ENCODE results near the gene CASZ1. TPM values are rescaled to one million over a fixed set of nuclear protein-coding genes. Genes with fewer than 3 reads are reported as not detected.

The CASZ1 gene
- total RNA-seq, 2 experiments from 2014 or later: 1.7 to 2.0 TPM

DNA sequence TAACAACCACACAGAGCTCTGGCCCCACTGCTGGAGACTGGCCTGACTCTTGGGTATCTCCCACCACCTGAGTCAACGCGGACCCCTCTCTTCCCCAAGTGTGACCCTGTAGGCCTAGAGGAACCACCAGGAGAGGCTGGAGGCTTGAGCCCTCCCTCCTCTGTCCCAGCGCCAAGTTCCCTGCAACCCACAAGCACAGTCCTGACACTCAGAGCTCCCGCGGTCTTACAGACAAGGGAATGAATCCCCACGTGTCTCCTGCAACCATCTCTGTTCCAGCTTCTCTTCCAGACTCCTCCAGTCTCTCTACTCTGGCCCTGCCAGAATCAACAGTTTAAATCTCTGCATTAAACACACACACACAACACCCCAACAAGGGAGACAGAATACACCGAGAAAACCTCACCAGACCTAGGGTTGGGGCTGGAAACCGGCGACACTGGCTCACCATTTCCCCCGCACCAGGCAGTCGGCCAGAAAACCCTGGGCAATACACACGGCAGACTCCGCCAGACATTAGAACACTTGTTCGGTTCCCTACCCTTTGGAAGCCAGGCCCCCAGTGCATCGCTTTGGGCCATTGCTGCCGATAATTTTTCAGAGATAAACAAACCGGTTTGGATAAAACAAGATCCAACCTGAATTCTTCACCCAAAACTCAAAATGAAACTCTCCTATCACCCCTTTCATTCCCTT is 21.7 kb downstream of the CASZ1 start:
- intact Hi-C loops (cut with micrococcal nuclease): no loop called here
- Mint-ChIP-seq H3K36me3 (ENCODE audit: low read depth) (no peaks in the 10 kb centered on the region), H3K9me3 (no peaks in the 10 kb centered on the region), H3K4me1 (ENCODE audit: low read depth) (no peaks in the 10 kb centered on the region), H3K4me3 (no peak overlapping the region), H3K27me3 (ENCODE audit: low read depth) (no peaks in the 10 kb centered on the region), H3K27ac (no peak overlapping the region)
- CTCF ChIA-PET: no interaction called here
- DNase-seq: no peak

GRCh38 chr1:10773851-10774614 is 22.4 kb downstream of the CASZ1 start:
- Mint-ChIP-seq H3K27ac (no peak overlapping the region), H3K4me1 (ENCODE audit: low read depth) (no peaks in the 10 kb centered on the region), H3K9me3 (no peaks in the 10 kb centered on the region), H3K4me3 (no peak overlapping the region), H3K27me3 (ENCODE audit: low read depth) (no peaks in the 10 kb centered on the region), H3K36me3 (ENCODE audit: low read depth) (no peaks in the 10 kb centered on the region)
- no peak for DNase-seq
- intact Hi-C loops (cut with micrococcal nuclease): no loop called here
- CTCF ChIA-PET: no interaction called here

GRCh38 chr1:10773376-10773775 is 23.1 kb downstream of the CASZ1 start:
- Mint-ChIP-seq H3K27ac (no peak overlapping the region), H3K9me3 (no peaks in the 10 kb centered on the region), H3K36me3 (ENCODE audit: low read depth) (no peaks in the 10 kb centered on the region), H3K4me3 (no peak overlapping the region), H3K4me1 (ENCODE audit: low read depth) (no peaks in the 10 kb centered on the region), H3K27me3 (ENCODE audit: low read depth) (no peaks in the 10 kb centered on the region)
- intact Hi-C loops (cut with micrococcal nuclease): no loop called here
- DNase-seq: no peak
- CTCF ChIA-PET: no interaction called here

DNA sequence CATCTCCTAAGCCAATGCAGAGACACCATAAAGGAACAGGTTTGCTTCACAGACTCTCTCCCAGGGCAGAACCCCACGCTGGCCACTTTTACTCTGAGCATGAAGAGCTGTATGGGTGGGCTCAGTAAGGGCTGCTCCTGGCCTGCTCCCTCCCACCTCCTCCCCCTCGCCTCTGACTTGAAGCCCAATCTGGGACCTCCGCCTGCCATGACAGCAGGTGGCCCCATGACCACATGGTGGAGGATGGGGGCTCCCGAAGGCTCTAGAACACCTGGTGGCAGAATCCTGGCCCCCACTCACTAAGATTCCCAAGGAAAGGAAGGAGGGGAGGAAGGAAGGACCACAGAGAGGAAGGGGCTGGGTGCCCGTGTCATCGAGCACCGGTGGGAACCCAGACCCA is 23.7 kb downstream of the CASZ1 start:
- Mint-ChIP-seq H3K27ac (no peak overlapping the region), H3K9me3 (no peaks in the 10 kb centered on the region), H3K4me1 (ENCODE audit: low read depth) (no peaks in the 10 kb centered on the region), H3K27me3 (ENCODE audit: low read depth) (no peaks in the 10 kb centered on the region), H3K36me3 (ENCODE audit: low read depth) (no peaks in the 10 kb centered on the region), H3K4me3 (no peak overlapping the region)
- intact Hi-C loops (cut with micrococcal nuclease): no loop called here
- CTCF ChIA-PET: no interaction called here
- DNase-seq: no peak

DNA sequence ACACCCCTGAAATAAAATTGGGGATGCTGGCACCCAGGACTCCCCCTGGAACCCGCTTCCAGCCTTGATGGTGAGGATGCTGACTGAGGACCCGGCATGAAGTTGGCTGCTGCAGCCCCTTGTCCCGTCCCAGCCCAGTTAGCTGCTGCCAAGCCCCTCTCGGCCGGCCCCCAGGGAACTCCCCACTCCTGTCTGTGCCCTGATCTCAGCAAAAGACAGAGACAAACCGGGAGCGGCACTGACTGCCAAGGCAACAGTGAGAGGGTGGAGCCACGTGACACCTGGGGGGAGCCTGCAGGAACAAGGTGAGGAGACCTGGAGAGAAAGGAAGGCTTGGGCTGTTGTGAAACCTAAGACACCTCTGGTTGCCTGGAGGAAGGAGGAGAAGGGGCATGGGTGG is 24.7 kb downstream of the CASZ1 start:
- Mint-ChIP-seq H3K36me3 (ENCODE audit: low read depth) (no peaks in the 10 kb centered on the region), H3K4me1 (ENCODE audit: low read depth) (no peaks in the 10 kb centered on the region), H3K27me3 (ENCODE audit: low read depth) (no peaks in the 10 kb centered on the region), H3K27ac (no peak overlapping the region), H3K4me3 (no peak overlapping the region), H3K9me3 (no peaks in the 10 kb centered on the region)
- DNase-seq: no peak
- CTCF ChIA-PET: no interaction called here
- intact Hi-C loops (cut with micrococcal nuclease): no loop called here

DNA sequence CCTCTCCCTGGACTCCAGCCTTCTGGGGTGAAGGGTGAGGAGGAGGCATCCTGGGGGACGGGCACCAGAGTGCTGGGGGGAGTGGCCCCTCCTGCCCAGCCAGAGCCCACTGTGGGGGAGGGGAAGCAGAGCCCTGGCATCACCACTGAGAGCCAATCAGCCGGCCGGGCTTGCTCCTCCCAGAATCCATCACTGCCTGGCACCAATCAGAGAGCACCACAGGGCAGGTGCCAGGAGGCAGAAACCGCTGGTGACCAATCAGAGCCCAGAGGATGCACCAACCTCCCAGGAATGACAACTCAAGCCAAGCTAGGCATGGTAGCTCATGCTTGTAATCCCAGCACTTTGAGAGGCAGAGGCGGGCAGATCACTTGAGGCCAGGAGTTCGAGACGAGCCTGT is 27.9 kb downstream of the CASZ1 start:
- CTCF ChIA-PET: no interaction called here
- H3K36me3 Mint-ChIP-seq (ENCODE audit: low read depth): no peaks in the 10 kb centered on the region
- no peaks in the 10 kb centered on the region for H3K27me3 Mint-ChIP-seq (ENCODE audit: low read depth)
- no peaks in the 10 kb centered on the region for H3K4me1 Mint-ChIP-seq (ENCODE audit: low read depth)
- H3K27ac Mint-ChIP-seq: no peak overlapping the region
- intact Hi-C loops (cut with micrococcal nuclease): no loop called here
- no peak for DNase-seq
- no peaks in the 10 kb centered on the region for H3K9me3 Mint-ChIP-seq
- no peak overlapping the region for H3K4me3 Mint-ChIP-seq

DNA sequence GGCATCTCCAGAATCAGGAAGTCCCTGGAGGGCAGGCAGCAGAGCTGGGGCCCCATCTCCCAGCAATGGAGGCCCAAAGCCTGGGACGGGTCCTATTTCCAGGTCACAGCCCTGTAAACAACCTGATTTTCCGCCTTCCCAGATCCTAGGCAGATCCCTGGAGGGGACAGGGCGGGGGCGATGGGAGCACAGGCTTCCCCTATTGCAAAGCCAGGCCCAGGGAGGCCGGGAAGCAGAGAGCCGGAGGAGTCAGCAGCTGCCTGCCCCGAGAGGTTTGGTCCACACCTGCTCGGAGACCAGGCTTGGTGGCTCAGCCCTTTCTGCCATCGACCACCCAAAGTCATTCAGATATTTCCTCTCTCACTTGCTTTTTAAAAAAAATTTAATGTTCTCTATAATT is 29.2 kb downstream of the CASZ1 start:
- H3K4me1 Mint-ChIP-seq (ENCODE audit: low read depth): no peaks in the 10 kb centered on the region
- CTCF ChIA-PET: no interaction called here
- H3K9me3 Mint-ChIP-seq: no peaks in the 10 kb centered on the region
- intact Hi-C loops (cut with micrococcal nuclease): no loop called here
- H3K36me3 Mint-ChIP-seq (ENCODE audit: low read depth): no peaks in the 10 kb centered on the region
- no peak overlapping the region for H3K27ac Mint-ChIP-seq
- no peak for DNase-seq
- H3K4me3 Mint-ChIP-seq: no peak overlapping the region
- H3K27me3 Mint-ChIP-seq (ENCODE audit: low read depth): no peaks in the 10 kb centered on the region

DNA sequence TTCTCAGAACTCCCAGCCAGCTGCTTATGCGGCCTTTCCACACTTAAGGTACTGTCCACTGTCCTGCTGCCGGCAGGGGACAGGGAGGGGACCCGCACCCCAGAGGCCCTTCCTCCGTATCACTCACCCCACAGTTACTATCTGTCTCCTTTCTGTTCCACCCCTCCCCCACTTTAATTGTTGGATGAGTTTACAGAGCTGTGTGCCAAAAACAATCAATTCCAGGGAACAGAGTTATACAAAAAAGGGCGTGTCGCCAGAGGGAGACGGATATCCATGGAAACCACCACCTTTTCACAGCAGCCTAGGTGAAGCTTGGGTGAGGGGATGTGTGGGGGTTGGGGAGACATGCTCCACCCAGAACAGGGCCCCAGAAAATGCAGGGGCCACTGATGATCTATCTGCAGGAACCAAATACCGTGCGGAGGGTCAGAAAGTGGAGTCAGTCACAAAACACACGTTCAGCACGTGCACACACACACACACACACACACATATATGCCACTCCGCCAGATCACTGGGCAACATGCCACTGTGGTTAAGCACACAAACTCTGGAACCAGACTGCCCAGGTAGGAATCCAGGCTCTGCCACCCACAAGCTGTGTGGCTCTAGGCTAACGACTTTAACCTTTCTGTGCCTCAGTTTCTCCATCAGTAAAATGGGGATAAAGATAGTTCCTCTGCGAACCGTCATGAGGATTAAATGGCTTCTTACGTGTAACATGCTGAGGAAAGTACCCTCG is 30.5 kb downstream of the CASZ1 start:
- no peak for DNase-seq
- H3K27me3 Mint-ChIP-seq (ENCODE audit: low read depth): no peaks in the 10 kb centered on the region
- no peak overlapping the region for H3K4me3 Mint-ChIP-seq
- no peaks in the 10 kb centered on the region for H3K4me1 Mint-ChIP-seq (ENCODE audit: low read depth)
- intact Hi-C loops (cut with micrococcal nuclease): no loop called here
- CTCF ChIA-PET: no interaction called here
- no peaks in the 10 kb centered on the region for H3K36me3 Mint-ChIP-seq (ENCODE audit: low read depth)
- no peak overlapping the region for H3K27ac Mint-ChIP-seq
- no peaks in the 10 kb centered on the region for H3K9me3 Mint-ChIP-seq

GRCh38 chr1:10765304-10765703 is 31.1 kb downstream of the CASZ1 start:
- DNase-seq: no peak
- Mint-ChIP-seq H3K4me3 (no peak overlapping the region), H3K36me3 (ENCODE audit: low read depth) (no peaks in the 10 kb centered on the region), H3K27ac (no peak overlapping the region), H3K9me3 (no peaks in the 10 kb centered on the region), H3K4me1 (ENCODE audit: low read depth) (no peaks in the 10 kb centered on the region), H3K27me3 (ENCODE audit: low read depth) (no peaks in the 10 kb centered on the region)
- CTCF ChIA-PET: no interaction called here
- intact Hi-C loops (cut with micrococcal nuclease): no loop called here

DNA sequence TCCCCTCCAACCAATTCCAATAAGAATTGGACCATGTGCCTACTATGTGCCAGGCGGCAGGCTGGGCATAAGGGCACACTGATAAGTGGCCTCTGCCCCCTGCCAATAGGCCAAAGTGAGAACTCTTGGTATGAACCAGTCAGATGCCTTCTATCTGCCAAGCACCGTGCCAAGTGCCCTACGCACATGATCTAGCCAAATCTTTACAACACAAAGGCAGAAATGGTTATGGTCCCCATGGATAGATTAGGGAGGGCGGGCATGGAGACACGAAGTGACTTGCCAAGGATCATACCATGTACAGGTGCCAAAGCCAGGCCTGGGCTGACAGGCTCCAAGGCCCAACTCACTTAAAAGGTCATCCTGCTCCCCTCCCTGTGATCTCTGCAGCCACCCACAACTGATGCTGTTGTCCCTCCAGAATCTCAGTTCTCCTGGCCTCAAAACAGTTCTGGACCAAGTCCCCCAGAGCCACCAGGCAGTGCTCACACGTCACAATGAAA is 32.1 kb downstream of the CASZ1 start:
- no peak overlapping the region for H3K27ac Mint-ChIP-seq
- no peak overlapping the region for H3K4me3 Mint-ChIP-seq
- no peaks in the 10 kb centered on the region for H3K9me3 Mint-ChIP-seq

GRCh38 chr1:10762875-10763274 is 33.6 kb downstream of the CASZ1 start:
- Mint-ChIP-seq H3K9me3 (no peaks in the 10 kb centered on the region), H3K27ac (no peak overlapping the region), H3K4me1 (ENCODE audit: low read depth) (no peaks in the 10 kb centered on the region), H3K4me3 (no peak overlapping the region), H3K27me3 (ENCODE audit: low read depth) (no peaks in the 10 kb centered on the region), H3K36me3 (ENCODE audit: low read depth) (no peaks in the 10 kb centered on the region)
- no peak for DNase-seq
- intact Hi-C loops (cut with micrococcal nuclease): no loop called here
- CTCF ChIA-PET: no interaction called here

More for the DNA sequence above, 32.1 kb downstream of the CASZ1 start:
- Mint-ChIP-seq H3K4me1 (ENCODE audit: low read depth) (no peaks in the 10 kb centered on the region), H3K36me3 (ENCODE audit: low read depth) (no peaks in the 10 kb centered on the region), H3K27me3 (ENCODE audit: low read depth) (no peaks in the 10 kb centered on the region)
- intact Hi-C loops (cut with micrococcal nuclease): no loop called here
- DNase-seq: no peak
- CTCF ChIA-PET: no interaction called here

- Mint-ChIP-seq H3K27me3 (ENCODE audit: low read depth) (no peaks in the 10 kb centered on the region), H3K9me3 (no peaks in the 10 kb centered on the region), H3K4me3 (no peak overlapping the region), H3K36me3 (ENCODE audit: low read depth) (no peaks in the 10 kb centered on the region), H3K4me1 (ENCODE audit: low read depth) (no peaks in the 10 kb centered on the region), H3K27ac (no peak overlapping the region)
- no peak for DNase-seq
- intact Hi-C loops (cut with micrococcal nuclease): no loop called here
- CTCF ChIA-PET: no interaction called here
Measured at GRCh38 chr1:10762153-10762523, 34.3 kb downstream of the CASZ1 start.
